Stimulated activated CD4-positive, alpha-beta T cell treated with anti-CD3 and anti-CD28 coated beads, Interleukin-1b, Interleukin-23, amount 100 ng/mL, for 24 hours (primary cell): ENCODE data around the gene RASL10B.
"Not testable (repeated sequence)": the region's sequence is repeated elsewhere in the genome, so short reads cannot be mapped to it uniquely, and the experiment has no call there.

Source experiments
- DNase-seq, 4 experiments: peaks; one replicate each; pipeline ENCODE4 v3.0.0-alpha.2; 2020; ENCODE audit warnings: low read depth in 4 of 4, low spot score in 1 of 4

RASL10B gene

GRCh38 chr17:35740997-35741931, 9.8 kb downstream of the RASL10B start:
- peak in 1 of 4 experiments; percentile 21 for DNase-seq

- DNase-seq = no peak
Measured at GRCh38 chr17:35742496-35742895, 11.1 kb downstream of the RASL10B start.

DNA sequence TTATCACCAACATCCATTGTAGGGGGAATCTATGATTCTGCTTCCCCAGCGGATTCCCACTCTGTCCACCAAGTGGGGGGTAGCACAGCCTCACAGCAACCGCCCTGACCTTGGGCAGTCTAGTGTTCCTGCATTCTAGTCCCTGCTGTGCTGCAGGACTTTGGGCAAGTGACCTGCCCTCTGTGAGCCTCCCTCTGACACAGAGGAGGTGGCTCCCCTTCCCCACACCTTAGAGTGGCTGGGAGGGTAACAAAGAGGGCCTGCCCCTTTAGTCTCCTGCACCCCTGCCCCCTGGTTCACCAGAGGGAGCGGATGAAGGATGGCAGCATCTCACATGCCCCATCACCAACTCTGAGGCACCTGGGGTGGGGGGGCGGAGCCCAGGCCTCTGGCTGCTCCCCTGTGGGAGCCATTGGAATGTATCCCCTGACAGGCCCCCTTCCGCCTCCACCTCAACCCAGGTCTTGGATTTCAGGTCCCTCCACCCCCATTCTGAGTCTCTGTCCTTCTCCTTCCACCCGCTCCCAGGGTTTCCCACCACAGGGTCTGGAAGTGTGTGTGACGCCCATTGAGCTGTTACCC, 11.5 kb downstream of the RASL10B start:
- no peak for DNase-seq

GRCh38 chr17:35743626-35744328, 12.3 kb downstream of the RASL10B start:
- DNase-seq = no peak

GRCh38 chr17:35744830-35745229, 13.4 kb downstream of the RASL10B start:
- no peak for DNase-seq

DNA sequence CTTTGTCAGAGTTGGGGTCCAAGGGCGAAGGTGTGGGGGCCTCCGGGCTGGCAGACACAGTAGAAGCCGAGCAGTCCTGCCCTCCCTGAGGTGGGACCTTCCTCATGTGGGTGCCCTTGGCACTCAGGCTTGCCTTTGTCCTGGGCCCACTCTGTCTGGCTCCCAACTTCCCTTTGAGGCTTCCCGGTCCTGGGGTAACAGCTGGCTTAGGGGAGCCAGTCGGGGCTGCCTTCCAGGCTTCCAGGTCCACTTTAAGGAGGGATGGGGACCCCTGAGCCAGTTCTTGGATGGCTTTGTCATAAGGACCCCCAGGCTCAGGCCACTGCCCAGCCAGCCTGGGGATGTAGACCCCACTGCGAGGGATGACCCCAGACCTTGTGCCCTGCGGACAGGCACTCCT, 13.8 kb downstream of the RASL10B start:
- no peak for DNase-seq

- DNase-seq = no peak
Measured at GRCh38 chr17:35745749-35746320, 14.4 kb downstream of the RASL10B start.

GRCh38 chr17:35747540-35748017, 16.1 kb downstream of the RASL10B start:
- peak; percentile 59 to 74 (median 67) for DNase-seq

DNA sequence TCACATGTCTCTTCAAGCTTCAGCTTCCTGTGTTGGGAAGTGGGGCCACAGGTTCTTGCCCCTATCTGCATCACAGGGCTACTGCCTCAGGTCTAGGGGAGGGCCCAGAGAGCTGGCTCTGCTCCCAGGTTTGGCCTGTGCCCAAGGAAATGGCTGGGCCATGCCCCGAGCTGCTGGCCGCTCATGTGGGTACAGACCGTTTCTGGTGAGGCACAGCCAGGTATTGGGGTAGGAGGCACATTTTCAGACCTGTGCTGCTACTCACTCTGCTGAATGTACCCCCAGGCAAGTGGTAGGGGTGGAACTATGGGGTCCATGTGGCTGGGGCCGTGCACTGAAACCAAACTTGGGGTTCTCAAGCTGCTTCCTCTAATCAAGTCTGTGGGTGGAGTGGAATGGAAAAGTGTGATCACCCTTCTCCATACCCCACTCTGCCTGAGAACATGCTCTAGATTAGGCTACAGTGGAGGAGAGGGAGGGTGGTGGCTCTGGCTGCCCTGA, 17.0 kb downstream of the RASL10B start:
- DNase-seq = no peak

GRCh38 chr17:35748979-35749378, 17.5 kb downstream of the RASL10B start:
- DNase-seq = no peak

DNA sequence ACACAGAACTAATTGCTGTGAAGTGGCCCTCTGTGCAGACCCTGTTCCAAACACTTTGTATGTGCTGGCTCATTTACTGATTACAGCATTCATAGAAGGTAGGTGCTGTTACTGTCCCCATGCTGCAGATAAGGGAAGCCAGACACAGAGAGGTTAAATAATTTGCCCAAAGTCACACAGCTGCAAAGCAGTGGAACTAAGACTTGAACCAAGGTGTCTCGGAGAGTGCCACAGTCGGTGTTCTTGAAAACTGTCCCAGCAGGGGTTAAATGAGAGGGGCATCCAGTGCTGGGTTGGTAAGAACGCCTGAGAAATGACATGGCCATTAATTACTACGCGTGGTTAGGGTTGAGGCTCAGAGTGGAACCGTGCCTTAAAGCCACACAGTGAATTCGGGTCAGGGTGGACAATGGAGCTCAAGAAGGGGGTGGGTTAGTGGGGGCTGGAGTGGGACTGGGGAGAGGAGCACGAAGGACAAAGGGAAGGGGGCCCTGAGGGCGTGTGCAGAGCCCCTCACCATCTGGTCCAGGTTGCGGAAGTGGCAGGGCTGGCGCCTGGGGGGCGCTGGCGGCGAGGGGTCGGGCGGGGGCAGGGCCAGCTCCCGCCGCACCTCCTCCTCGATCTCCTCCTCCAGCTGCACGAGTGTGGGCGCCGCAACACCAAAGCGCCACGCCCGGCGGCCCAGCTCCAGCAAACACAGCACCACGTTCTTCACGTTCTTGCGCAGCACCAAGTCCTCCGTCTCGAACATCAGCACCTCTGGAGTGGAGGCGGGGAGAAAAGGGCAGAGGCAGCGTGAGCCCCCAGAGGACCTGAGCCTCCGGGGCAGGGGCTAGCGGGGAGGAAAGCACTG, 18.3 kb downstream of the RASL10B start:
- DNase-seq = no peak

DNA sequence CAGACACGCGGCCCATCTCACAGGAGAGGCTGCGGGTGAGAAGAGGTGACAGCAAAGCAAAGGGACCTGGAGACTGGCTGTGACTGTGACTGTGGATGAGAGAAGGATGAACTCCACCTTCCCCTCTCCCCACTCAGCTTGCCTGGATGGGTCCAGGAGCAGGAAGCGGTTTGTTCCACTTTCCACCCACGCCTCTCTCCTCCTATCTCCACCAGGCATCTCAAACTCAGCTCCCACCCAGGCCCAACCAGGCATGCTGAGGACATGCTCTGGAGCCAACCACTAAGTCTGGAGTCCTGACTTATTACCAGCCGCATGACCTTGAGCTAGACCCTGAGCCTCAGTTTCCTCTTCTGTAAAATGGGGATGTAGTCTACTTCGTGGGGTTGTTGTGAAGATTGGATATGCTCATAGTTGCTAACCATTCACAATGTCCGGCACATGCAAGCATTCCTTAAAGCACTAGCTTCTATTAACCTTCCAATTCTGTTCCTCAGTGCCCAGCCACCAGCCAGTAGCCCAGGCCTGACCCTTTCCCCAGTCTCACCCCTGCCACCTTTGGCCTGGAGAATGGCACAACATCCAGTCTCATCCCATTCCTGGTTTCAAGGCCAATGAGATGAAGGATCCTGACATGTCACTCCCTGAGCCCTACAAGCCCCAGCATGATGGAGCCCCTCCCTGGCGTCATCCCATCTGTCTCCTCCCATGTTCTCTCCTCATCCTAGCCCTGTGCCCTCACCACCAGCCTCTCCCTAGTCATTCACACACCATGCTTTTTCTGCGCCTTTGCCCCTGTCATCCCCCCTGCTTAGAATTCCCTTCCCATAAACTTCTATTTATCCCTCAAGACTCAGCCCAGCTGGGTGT, 19.3 kb downstream of the RASL10B start:
- no peak for DNase-seq

GRCh38 chr17:35751541-35751940, 20.1 kb downstream of the RASL10B start:
- not testable (repeated sequence) for DNase-seq

- DNase-seq = no peak
Measured at GRCh38 chr17:35752471-35752870, 21.0 kb downstream of the RASL10B start.

GRCh38 chr17:35752945-35753764, 21.7 kb downstream of the RASL10B start, which contains the start of gene GAS2L2:
Gene GAS2L2, minus strand, starts transcription at chr17:35753239. Its CDS starts 389 bp downstream, at chr17:35752850.
- no peak for DNase-seq

DNA sequence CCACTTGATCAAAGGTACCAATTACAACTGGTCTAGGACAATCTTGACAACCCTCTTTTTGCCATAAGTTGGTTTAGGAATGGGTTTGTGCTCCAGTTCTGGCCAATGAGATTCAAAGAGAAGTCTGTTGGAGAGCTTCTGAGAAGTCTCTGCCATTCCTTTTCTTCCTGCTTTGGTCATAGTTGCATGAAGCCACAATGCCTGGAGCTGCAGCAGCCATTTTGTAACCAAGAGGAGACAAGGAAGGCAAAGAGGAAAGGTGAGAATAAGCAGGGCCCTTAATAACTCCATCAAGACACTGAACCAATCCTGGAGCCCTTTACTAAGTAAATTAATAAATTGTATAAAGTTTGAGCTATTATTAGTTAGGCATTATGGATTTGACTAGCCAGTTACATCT, 25.8 kb downstream of the RASL10B start:
- no peak for DNase-seq

- DNase-seq = no peak
Measured at GRCh38 chr17:35760587-35760986, 29.1 kb downstream of the RASL10B start, which contains the start of gene C17orf50. Gene C17orf50, plus strand, starts transcription at chr17:35760887. Its CDS starts 55 bp downstream, at chr17:35760942.

- no peak for DNase-seq
Measured at GRCh38 chr17:35761601-35762000, 30.2 kb downstream of the RASL10B start.
